PC-9 (cell line): ENCODE results near the gene DGKG. TPM values are rescaled to one million over a fixed set of nuclear protein-coding genes. Genes with fewer than 3 reads are reported as not detected.

Experiments used
- BruUV-seq: library from RNA; stranded (reverse); fragments of 400-500 nt; replicated peaks from 2 replicates; lab custom pipeline; 2021; lab: Mats Ljungman, UMichigan
- CTCF ChIA-PET: fragments of 300-600 bp; sonication (Branson Sonifier 250); formaldehyde crosslinking; loops from one replicate; lab custom pipeline; 2022; ENCODE audit warnings: antibody characterized with exemption; lab: Charles Lee
- POLR2A ChIA-PET: fragments of 300-600 bp; sonication (Branson Sonifier 250); formaldehyde crosslinking; loops from one replicate; lab custom pipeline; 2022; ENCODE audit warnings: antibody characterized with exemption; ENCODE audit not compliant: unreplicated experiment; lab: Charles Lee
- DNase-seq, 2 experiments: peaks; one replicate each; pipeline versions ENCODE4 v3.0.0 to v3.0.0-alpha.2; 2015 to 2022; ENCODE audit warnings: mixed read lengths in 1 of 2
- H2AFZ ChIP-seq: fragments of 200-600 bp; sonication (generic); 2 replicates; pipeline ENCODE4 v1.8.1; 2017; ENCODE audit warnings: antibody characterized with exemption
- H3F3A ChIP-seq: fragments of 200-600 bp; sonication (generic); 2 replicates; pipeline ENCODE4 v1.8.1; 2017; ENCODE audit warnings: antibody characterized with exemption, mild to moderate bottlenecking, low read depth; ENCODE audit not compliant: insufficient read depth
- H3K27ac ChIP-seq: fragments of 200-600 bp; sonication (generic); 2 replicates; pipeline ENCODE4 v1.6.1; 2016; ENCODE audit warnings: mixed run types
- H3K27me3 ChIP-seq: fragments of 200-600 bp; sonication (generic); 2 replicates; pipeline ENCODE4 v1.6.1; 2016; ENCODE audit warnings: low read depth, mixed run types; ENCODE audit not compliant: insufficient read depth
- H3K36me3 ChIP-seq: fragments of 200-600 bp; sonication (generic); 2 replicates; pipeline ENCODE4 v1.6.1; 2016; ENCODE audit warnings: low read depth, mixed run types
- H3K4me1 ChIP-seq: fragments of 200-600 bp; sonication (generic); replicated peaks from 2 replicates; pipeline ENCODE4 v1.6.1; 2016; ENCODE audit warnings: mixed run types; ENCODE audit not compliant: insufficient read depth
- H3K4me2 ChIP-seq: fragments of 200-600 bp; sonication (generic); 2 replicates; pipeline ENCODE4 v1.6.1; 2017; ENCODE audit warnings: mixed run types
- H3K4me3 ChIP-seq: fragments of 200-600 bp; sonication (generic); 2 replicates; pipeline ENCODE4 v1.6.1; 2016; ENCODE audit warnings: mixed run types
- H3K79me2 ChIP-seq: fragments of 200-600 bp; sonication (generic); 2 replicates; pipeline ENCODE4 v1.6.1; 2017; ENCODE audit warnings: low read depth, mixed run types
- H3K9me2 ChIP-seq: fragments of 200-600 bp; sonication (generic); 2 replicates; pipeline ENCODE4 v1.8.1; 2017; ENCODE audit warnings: mild to moderate bottlenecking; ENCODE audit not compliant: insufficient read depth
- H3K9me3 ChIP-seq: fragments of 200-600 bp; sonication (generic); 2 replicates; pipeline ENCODE4 v1.8.1; 2016; ENCODE audit warnings: low read depth; ENCODE audit not compliant: insufficient read depth
- H4K20me1 ChIP-seq: fragments of 200-600 bp; sonication (generic); 2 replicates; pipeline ENCODE4 v1.8.1; 2017; ENCODE audit not compliant: insufficient read depth
- EZH2 ChIP-seq: fragments of 200-600 bp; sonication (generic); IDR thresholded peaks from 2 replicates; pipeline ENCODE4 v1.8.0; 2017; ENCODE audit warnings: antibody characterized with exemption, low read depth
- intact Hi-C: fragments of 100-400 bp; cut with micrococcal nuclease; formaldehyde crosslinking; loops from one replicate; pipeline ENCODE4 v1.10.0; 2022; ENCODE audit not compliant: unreplicated experiment
- total RNA-seq: library from RNA; stranded (reverse); gene quantifications from 2 replicates; pipeline ENCODE4 v1.2.3, GENCODE V29; 2021
- TF ChIP-seq, protein P1 (sequence below): fragments of 200-600 bp; sonication (generic); conservative IDR thresholded peaks from 2 replicates; pipeline ENCODE4 v1.6.1; 2017; ENCODE audit warnings: mixed run types, antibody characterized with exemption, mild to moderate bottlenecking, moderate library complexity

DGKG gene
- total RNA-seq, 1 experiment from 2014 or later, result 20.0 TPM

DNA sequence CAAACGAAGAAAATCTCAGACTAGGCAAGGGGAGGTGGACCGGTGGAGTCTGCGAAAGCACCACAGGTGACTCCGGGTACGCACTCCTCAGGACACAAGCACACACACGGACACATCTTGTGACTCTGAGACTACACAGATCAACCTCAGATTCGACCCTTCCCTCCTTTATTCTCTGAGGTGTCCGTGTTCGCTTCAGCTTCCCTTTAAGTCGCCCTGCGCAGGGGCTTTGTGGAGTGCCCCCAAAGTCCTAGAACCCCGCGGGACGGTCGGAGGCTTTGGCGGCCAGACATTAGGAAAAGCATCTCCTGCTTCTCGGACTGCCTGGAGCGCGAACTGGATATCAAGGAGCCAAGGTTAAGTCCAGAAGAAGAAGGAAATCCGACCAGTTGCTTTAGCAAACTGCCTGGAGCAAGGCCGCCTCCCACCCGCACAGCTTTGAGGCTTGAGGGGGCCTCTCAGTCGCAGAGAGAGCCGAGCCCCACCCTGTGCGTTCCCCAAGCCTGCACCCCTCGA is 730 bp downstream of the DGKG start:
- intact Hi-C loops, result no loop called here
- Histone ChIP-seq H3K27ac (no peak overlapping the region), H3K4me2 (no peak overlapping the region), H3K9me2 (no peaks in the 10 kb centered on the region), H3K4me3 (no peak overlapping the region), H3K27me3 (peaks cover 87% of the 10 kb centered on the region), H3K9me3 (no peaks in the 10 kb centered on the region), H2AFZ (no peak overlapping the region), H4K20me1 (no peaks in the 10 kb centered on the region), H3F3A (no peaks in the 10 kb centered on the region), H3K36me3 (no peaks in the 10 kb centered on the region), H3K4me1 (no peaks in the 10 kb centered on the region), H3K79me2 (no peaks in the 10 kb centered on the region)
- DNase-seq, result no peak
- CTCF ChIA-PET, result no interaction called here
- TF ChIP-seq EZH2, result no peak
- TF ChIP-seq, protein P1, sequence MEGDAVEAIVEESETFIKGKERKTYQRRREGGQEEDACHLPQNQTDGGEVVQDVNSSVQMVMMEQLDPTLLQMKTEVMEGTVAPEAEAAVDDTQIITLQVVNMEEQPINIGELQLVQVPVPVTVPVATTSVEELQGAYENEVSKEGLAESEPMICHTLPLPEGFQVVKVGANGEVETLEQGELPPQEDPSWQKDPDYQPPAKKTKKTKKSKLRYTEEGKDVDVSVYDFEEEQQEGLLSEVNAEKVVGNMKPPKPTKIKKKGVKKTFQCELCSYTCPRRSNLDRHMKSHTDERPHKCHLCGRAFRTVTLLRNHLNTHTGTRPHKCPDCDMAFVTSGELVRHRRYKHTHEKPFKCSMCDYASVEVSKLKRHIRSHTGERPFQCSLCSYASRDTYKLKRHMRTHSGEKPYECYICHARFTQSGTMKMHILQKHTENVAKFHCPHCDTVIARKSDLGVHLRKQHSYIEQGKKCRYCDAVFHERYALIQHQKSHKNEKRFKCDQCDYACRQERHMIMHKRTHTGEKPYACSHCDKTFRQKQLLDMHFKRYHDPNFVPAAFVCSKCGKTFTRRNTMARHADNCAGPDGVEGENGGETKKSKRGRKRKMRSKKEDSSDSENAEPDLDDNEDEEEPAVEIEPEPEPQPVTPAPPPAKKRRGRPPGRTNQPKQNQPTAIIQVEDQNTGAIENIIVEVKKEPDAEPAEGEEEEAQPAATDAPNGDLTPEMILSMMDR, result no peak
- no TSS peak for BruUV-seq
- POLR2A ChIA-PET, result no interaction called here

DNA sequence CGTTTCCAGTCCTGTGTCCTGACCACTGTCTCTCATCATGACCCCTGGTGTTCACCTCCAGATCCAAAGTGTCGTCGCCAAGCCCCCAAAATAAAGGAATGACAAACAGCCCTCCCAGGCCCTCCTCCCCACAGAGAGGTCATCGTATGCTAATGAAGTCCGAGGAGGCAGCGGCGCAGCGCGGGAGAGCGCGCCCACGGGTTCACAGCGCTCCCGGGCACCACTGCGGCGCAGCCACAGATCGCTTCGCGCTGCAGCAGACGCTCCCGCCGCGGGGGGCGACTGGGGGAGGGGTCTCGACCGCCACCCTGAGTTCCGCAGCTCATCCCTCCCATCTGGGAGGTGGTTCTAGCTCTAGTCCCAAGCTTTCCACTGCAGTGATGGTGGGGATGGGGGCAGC is 1.3 kb downstream of the DGKG start:
- H3K4me1 ChIP-seq, result no peaks in the 10 kb centered on the region
- TF ChIP-seq, protein P1, result no peak
- no peak for TF ChIP-seq EZH2
- H3K36me3 ChIP-seq, result no peaks in the 10 kb centered on the region
- H3F3A ChIP-seq, result no peaks in the 10 kb centered on the region
- H2AFZ ChIP-seq, result no peak overlapping the region
- H3K27ac ChIP-seq, result no peak overlapping the region
- intact Hi-C loops, result no loop called here
- POLR2A ChIA-PET, result no interaction called here
- H3K9me3 ChIP-seq, result no peaks in the 10 kb centered on the region
- no peaks in the 10 kb centered on the region for H4K20me1 ChIP-seq
- H3K9me2 ChIP-seq, result no peaks in the 10 kb centered on the region
- DNase-seq, result no peak
- BruUV-seq, result no TSS peak
- H3K79me2 ChIP-seq, result no peaks in the 10 kb centered on the region
- peaks cover 87% of the 10 kb centered on the region for H3K27me3 ChIP-seq
- H3K4me3 ChIP-seq, result no peak overlapping the region
- H3K4me2 ChIP-seq, result no peak overlapping the region
- CTCF ChIA-PET, result no interaction called here

DNA sequence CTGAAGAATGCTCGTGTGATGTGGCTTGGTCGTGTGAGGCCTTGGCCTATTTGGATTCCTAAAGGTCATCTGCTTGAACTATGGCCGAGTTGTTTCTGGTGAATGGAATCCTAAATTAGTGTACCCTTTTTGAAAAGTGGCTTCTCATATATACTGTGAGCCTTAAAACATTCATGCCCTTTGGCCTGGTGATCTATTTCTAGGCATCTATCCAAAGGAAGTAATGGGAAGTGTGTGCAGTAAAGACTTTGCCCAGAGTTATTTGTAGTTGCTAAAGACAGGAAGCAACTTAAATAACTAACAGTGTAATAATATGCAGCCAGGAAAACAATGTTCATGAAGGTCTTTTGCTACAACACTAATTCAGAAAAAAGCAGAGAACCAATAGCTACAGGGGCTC is 3.0 kb downstream of the DGKG start:
- Histone ChIP-seq H3K9me2 (no peaks in the 10 kb centered on the region), H4K20me1 (no peaks in the 10 kb centered on the region), H3K4me1 (no peaks in the 10 kb centered on the region), H3K79me2 (no peaks in the 10 kb centered on the region), H3F3A (no peaks in the 10 kb centered on the region), H3K4me2 (no peak overlapping the region), H3K27ac (no peak overlapping the region), H3K9me3 (no peaks in the 10 kb centered on the region), H2AFZ (no peak overlapping the region), H3K36me3 (no peaks in the 10 kb centered on the region), H3K4me3 (no peak overlapping the region), H3K27me3 (peaks cover 82% of the 10 kb centered on the region)
- POLR2A ChIA-PET, result no interaction called here
- BruUV-seq, result no TSS peak
- intact Hi-C loops, result no loop called here
- no peak for DNase-seq
- CTCF ChIA-PET, result no interaction called here
- TF ChIP-seq, protein P1, result no peak
- TF ChIP-seq EZH2, result no peak
